ENCODE results near the gene USP2.

GRCh38 chr11:119342023-119342300 is 39.5 kb downstream of the USP2 start:
- TF ChIP-seq GATA2 (IDR thresholded peaks at IDR 0.05; ENCODE audit: low read depth, low read length) (no peak), GATA3 (IDR thresholded peaks at IDR 0.05; ENCODE audit: low read depth, low read length) (no peak)
